ENCODE measurements around the gene TF.

DNA sequence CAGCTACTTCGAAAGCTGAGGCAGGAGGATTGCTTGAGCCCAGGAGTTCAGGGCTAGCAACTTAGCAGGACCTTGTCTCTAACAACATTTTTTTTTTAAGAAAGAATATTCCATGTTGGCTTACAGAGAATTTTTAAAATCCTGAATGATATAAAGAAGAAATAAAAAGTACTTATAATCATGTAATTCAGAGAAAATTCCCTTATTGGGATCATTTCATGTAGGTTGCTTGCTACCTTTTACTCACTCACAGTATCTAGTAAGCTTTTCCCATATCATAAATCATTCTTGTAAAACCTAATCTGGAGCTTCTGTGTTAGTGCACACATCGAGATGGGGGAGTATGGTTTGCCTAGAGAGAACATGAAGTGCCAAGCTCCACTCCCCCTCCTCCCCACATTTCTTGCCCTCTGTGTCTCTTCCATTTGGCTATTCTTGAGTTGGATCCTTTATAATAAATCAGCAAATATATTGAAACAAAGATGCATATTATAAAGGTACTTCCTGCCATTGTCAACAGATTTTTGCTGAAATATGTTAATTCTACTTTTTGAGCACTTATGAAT is 13.6 kb downstream of the TF start:
- TF ChIP-seq EZH2 (IDR thresholded peaks at IDR 0.05; ENCODE audit: low read length) (no peak), CTCF (optimal IDR thresholded peaks at IDR 0.05 in 1 of 3, IDR thresholded peaks at IDR 0.05 in 1 of 3, conservative IDR thresholded peaks at IDR 0.05 in 1 of 3; ENCODE audit: extremely low read depth in 1 of 3, insufficient read depth in 2 of 3, low read length in 3 of 3) (no peak)
